Sigmoid colon (tissue), 4 donors: Measurements from ENCODE around the gene SLC5A7.

Experiments used
- CTCF ChIP-seq, 4 experiments: fragments of 450-650 bp in 3 of 4; fragments of 200-600 bp in 1 of 4; IDR thresholded peaks; one replicate each; pipeline ENCODE4 v1.5.1; 2016 to 2019; ENCODE audit warnings: antibody characterized with exemption in 4 of 4, mild to moderate bottlenecking in 3 of 4, moderate library complexity in 2 of 4
- EP300 ChIP-seq, 4 donors: sonication (generic); formaldehyde crosslinking; IDR thresholded peaks; one replicate each; pipeline ENCODE4 v1.6.1; 2017; ENCODE audit warnings: antibody characterized with exemption in 4 of 4
- POLR2A ChIP-seq, 2 donors: fragments of 450-650 bp; IDR thresholded peaks; one replicate each; pipeline ENCODE4 v1.6.1; 2016; ENCODE audit warnings: antibody characterized with exemption in 2 of 2, mild to moderate bottlenecking in 2 of 2, moderate library complexity in 2 of 2
- POLR2AphosphoS5 ChIP-seq, 4 donors: sonication (generic); formaldehyde crosslinking; IDR thresholded peaks; one replicate each; pipeline ENCODE4 v1.6.1; 2017; ENCODE audit warnings: antibody characterized with exemption in 4 of 4

DNA sequence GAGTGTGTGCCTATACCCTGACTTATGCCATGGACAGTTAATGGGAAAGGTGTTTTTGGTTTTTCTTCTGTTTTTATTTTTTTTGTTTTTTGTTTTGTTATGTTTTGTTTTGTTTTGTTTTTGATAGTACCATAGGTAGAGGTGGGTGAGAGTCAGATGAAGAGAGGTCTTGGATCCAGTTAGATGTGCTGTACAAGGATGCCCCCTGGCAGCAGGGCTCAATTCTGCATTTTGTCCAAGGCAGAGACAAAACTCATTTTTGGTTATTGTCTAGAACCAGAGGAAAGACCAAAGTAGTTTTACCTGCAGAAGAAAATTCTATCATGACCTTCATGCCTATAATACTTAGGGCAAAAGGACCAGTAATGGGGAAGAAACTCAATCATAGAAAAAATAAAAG, 48.5 kb downstream of the SLC5A7 start:
- no peak for TF ChIP-seq CTCF (IDR thresholded peaks at IDR 0.05)
- no peak for TF ChIP-seq POLR2A (IDR thresholded peaks at IDR 0.05)
- no peak for TF ChIP-seq EP300 (IDR thresholded peaks at IDR 0.05)
- TF ChIP-seq POLR2AphosphoS5 (IDR thresholded peaks at IDR 0.05): no peak
